Esophagus muscularis mucosa (tissue), 4 donors: ENCODE results near the gene PPP2R5C.

Source experiments
- EP300 ChIP-seq: sonication (generic); formaldehyde crosslinking; IDR thresholded peaks from one replicate; pipeline ENCODE4 v1.6.1; 2017; ENCODE audit warnings: antibody characterized with exemption
- POLR2A ChIP-seq: fragments of 450-650 bp; IDR thresholded peaks from one replicate; pipeline ENCODE4 v1.6.1; 2017; ENCODE audit warnings: antibody characterized with exemption, moderate library complexity, mild to moderate bottlenecking, low read depth
- POLR2AphosphoS5 ChIP-seq, 2 donors: sonication (generic); formaldehyde crosslinking; IDR thresholded peaks; one replicate each; pipeline ENCODE4 v1.6.1; 2017; ENCODE audit warnings: antibody characterized with exemption in 2 of 2
- TF ChIP-seq, protein P1 (sequence below), 3 experiments: fragments of 200-600 bp in 2 of 3; fragments of 450-650 bp in 1 of 3; sonication (generic) in 2 of 3; IDR thresholded peaks; one replicate each; pipeline ENCODE4 v1.5.1; 2017 to 2019; ENCODE audit warnings: antibody characterized with exemption in 3 of 3, mild to moderate bottlenecking in 2 of 3, moderate library complexity in 1 of 3

DNA sequence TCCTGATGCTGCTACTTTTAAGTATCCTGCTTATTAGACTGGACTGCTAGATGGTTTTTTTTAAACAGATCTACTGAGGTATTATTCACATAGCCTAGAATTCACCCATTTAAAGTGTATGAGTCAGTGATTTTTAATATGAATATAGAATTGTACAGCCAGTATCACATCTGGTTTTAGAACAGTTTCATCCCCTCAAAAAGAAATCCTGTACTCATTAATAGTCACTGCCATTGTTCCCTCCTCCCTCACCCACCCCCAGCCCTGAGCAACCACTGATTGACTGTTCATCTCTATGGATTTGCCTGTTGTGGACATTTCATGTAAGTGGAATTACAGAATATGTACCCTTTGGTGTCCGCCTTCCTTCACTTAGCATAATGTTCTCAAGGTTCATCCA is 98.4 kb downstream of the PPP2R5C start:
- TF ChIP-seq POLR2A (no peak), POLR2AphosphoS5 (IDR thresholded peaks at IDR 0.05) (no peak), EP300 (no peak)
- TF ChIP-seq, protein P1, sequence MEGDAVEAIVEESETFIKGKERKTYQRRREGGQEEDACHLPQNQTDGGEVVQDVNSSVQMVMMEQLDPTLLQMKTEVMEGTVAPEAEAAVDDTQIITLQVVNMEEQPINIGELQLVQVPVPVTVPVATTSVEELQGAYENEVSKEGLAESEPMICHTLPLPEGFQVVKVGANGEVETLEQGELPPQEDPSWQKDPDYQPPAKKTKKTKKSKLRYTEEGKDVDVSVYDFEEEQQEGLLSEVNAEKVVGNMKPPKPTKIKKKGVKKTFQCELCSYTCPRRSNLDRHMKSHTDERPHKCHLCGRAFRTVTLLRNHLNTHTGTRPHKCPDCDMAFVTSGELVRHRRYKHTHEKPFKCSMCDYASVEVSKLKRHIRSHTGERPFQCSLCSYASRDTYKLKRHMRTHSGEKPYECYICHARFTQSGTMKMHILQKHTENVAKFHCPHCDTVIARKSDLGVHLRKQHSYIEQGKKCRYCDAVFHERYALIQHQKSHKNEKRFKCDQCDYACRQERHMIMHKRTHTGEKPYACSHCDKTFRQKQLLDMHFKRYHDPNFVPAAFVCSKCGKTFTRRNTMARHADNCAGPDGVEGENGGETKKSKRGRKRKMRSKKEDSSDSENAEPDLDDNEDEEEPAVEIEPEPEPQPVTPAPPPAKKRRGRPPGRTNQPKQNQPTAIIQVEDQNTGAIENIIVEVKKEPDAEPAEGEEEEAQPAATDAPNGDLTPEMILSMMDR (IDR thresholded peaks at IDR 0.05): no peak
